Mesenchymal stem cell (in vitro differentiated cells and primary cell): Measurements from ENCODE around the gene PLEKHJ1.
"Not testable (repeated sequence)": the region's sequence is repeated elsewhere in the genome, so short reads cannot be mapped to it uniquely, and the experiment has no call there.

ENCODE experiments used
- DNase-seq: peaks from one replicate; pipeline ENCODE4 v3.0.0-alpha.2; 2013
- H2AFZ ChIP-seq: one replicate; pipeline ENCODE4 v1.6.1; 2013; ENCODE audit warnings: low read depth, mild to moderate bottlenecking, control low read depth, inconsistent platforms, low read length, moderate library complexity
- H2AK5ac ChIP-seq: 2 replicates; pipeline ENCODE4 v1.6.1; 2013; ENCODE audit warnings: low read length, moderate library complexity, mild to moderate bottlenecking, inconsistent platforms; ENCODE audit not compliant: severe bottlenecking
- H2BK120ac ChIP-seq: one replicate; pipeline ENCODE4 v1.6.1; 2013; ENCODE audit warnings: low read depth, mild to moderate bottlenecking, inconsistent platforms, low read length, moderate library complexity
- H2BK12ac ChIP-seq, 2 experiments: one replicate each; pipeline ENCODE4 v1.6.1; 2013; ENCODE audit warnings: inconsistent platforms in 2 of 2, low read length in 2 of 2, mild to moderate bottlenecking in 2 of 2, moderate library complexity in 2 of 2, control low read depth in 1 of 2
- H2BK15ac ChIP-seq: one replicate; pipeline ENCODE4 v1.6.1; 2013; ENCODE audit warnings: mild to moderate bottlenecking, low read depth, inconsistent platforms; ENCODE audit not compliant: poor library complexity, severe bottlenecking
- H2BK5ac ChIP-seq: 2 replicates; pipeline ENCODE4 v1.6.1; 2013; ENCODE audit warnings: low read depth, mild to moderate bottlenecking, low read length, control low read depth, inconsistent platforms; ENCODE audit not compliant: poor library complexity, severe bottlenecking
- H3K14ac ChIP-seq, 2 experiments: one replicate each; pipeline ENCODE4 v1.6.1; 2013; ENCODE audit warnings: inconsistent platforms in 2 of 2, low read length in 2 of 2, control low read depth in 1 of 2, mild to moderate bottlenecking in 1 of 2, moderate library complexity in 1 of 2
- H3K18ac ChIP-seq, 2 experiments: one replicate each; pipeline ENCODE4 v1.6.1; 2013; ENCODE audit warnings: inconsistent platforms in 2 of 2, low read length in 2 of 2, control low read depth in 1 of 2, low read depth in 1 of 2, mild to moderate bottlenecking in 1 of 2
- H3K23ac ChIP-seq, 2 experiments: one replicate each; pipeline ENCODE4 v1.6.1; 2013; ENCODE audit warnings: inconsistent platforms in 2 of 2, low read length in 2 of 2, mild to moderate bottlenecking in 2 of 2, moderate library complexity in 2 of 2, control low read depth in 1 of 2
- H3K27ac ChIP-seq: 2 replicates; pipeline ENCODE4 v1.5.1; 2013; ENCODE audit warnings: mild to moderate bottlenecking, moderate library complexity, low read length, control low read depth, inconsistent platforms; ENCODE audit not compliant: poor library complexity, severe bottlenecking
- H3K27me3 ChIP-seq, 2 experiments: 2 replicates each; pipeline versions ENCODE4 v1.6.1 to v1.7.0; 2013; ENCODE audit warnings: low read length in 2 of 2, mild to moderate bottlenecking in 2 of 2, moderate library complexity in 2 of 2, control low read depth in 1 of 2, inconsistent platforms in 1 of 2; ENCODE audit not compliant: control insufficient read depth in 1 of 2, insufficient read depth in 1 of 2
- H3K36me3 ChIP-seq, 2 experiments: 2 replicates each; pipeline versions ENCODE4 v1.6.1 to v1.7.0; 2013; ENCODE audit warnings: low read length in 2 of 2, control low read depth in 1 of 2, inconsistent platforms in 1 of 2, low read depth in 1 of 2, mild to moderate bottlenecking in 1 of 2; ENCODE audit not compliant: insufficient read depth in 2 of 2, control insufficient read depth in 1 of 2
- H3K4ac ChIP-seq, 2 experiments: one replicate each; pipeline ENCODE4 v1.6.1; 2013; ENCODE audit warnings: inconsistent platforms in 2 of 2, low read length in 2 of 2, mild to moderate bottlenecking in 2 of 2, moderate library complexity in 2 of 2, control low read depth in 1 of 2, low read depth in 1 of 2
- H3K4me1 ChIP-seq: 2 replicates; pipeline ENCODE4 v1.6.1; 2013; ENCODE audit warnings: low read depth, low read length, control low read depth; ENCODE audit not compliant: control insufficient read depth, insufficient read depth
- H3K4me2 ChIP-seq: 2 replicates; pipeline ENCODE4 v1.6.1; 2013; ENCODE audit warnings: low read length, mild to moderate bottlenecking, inconsistent platforms; ENCODE audit not compliant: poor library complexity, severe bottlenecking
- H3K4me3 ChIP-seq, 2 experiments: 2 replicates each; pipeline versions ENCODE4 v1.5.1 to v1.7.0; 2013; ENCODE audit warnings: low read length in 2 of 2, mild to moderate bottlenecking in 2 of 2, control low read depth in 1 of 2, low read depth in 1 of 2; ENCODE audit not compliant: insufficient read depth in 1 of 2
- H3K79me1 ChIP-seq: replicated peaks from 2 replicates; pipeline ENCODE4 v1.6.1; 2013; ENCODE audit warnings: mild to moderate bottlenecking, control low read depth, low read length, inconsistent platforms; ENCODE audit not compliant: poor library complexity, severe bottlenecking
- H3K9ac ChIP-seq: 2 replicates; pipeline ENCODE4 v1.7.0; 2013; ENCODE audit warnings: mild to moderate bottlenecking, low read length, moderate library complexity
- H3K9me3 ChIP-seq: 2 replicates; pipeline ENCODE4 v1.7.0; 2013; ENCODE audit warnings: mild to moderate bottlenecking, low read length; ENCODE audit not compliant: control insufficient read depth
- H4K8ac ChIP-seq: one replicate; pipeline ENCODE4 v1.6.1; 2013; ENCODE audit warnings: inconsistent platforms, mild to moderate bottlenecking, low read length, moderate library complexity
- H4K91ac ChIP-seq: one replicate; pipeline ENCODE4 v1.6.1; 2013; ENCODE audit warnings: mild to moderate bottlenecking, low read length, inconsistent platforms
- WGBS: methylation state at CpG from one replicate; pipeline ENCODE4 v1.1.7; 2013; ENCODE audit warnings: mixed read lengths; 5-methylcytosine and 5-hydroxymethylcytosine counted together

Gene PLEKHJ1

GRCh38 chr19:2207008-2207407 lies 29.1 kb downstream of the PLEKHJ1 start:
- peak overlapping the region; percentile 83 for H2AK5ac ChIP-seq
- H3K4ac ChIP-seq = no peak overlapping the region
- no peak for DNase-seq
- no peak overlapping the region for H3K4me3 ChIP-seq
- peaks cover 74% of the 10 kb centered on the region in 2 experiments for H3K36me3 ChIP-seq
- H3K18ac ChIP-seq = no peak overlapping the region
- peaks cover 49% of the 10 kb centered on the region for H3K4me1 ChIP-seq
- no peak overlapping the region for H2BK120ac ChIP-seq
- no peak overlapping the region for H2BK12ac ChIP-seq
- H2BK15ac ChIP-seq = no peak overlapping the region
- H3K9me3 ChIP-seq = no peaks in the 10 kb centered on the region
- H2BK5ac ChIP-seq = no peak overlapping the region
- H3K4me2 ChIP-seq = no peak overlapping the region
- H3K27ac ChIP-seq = no peak overlapping the region
- no peak overlapping the region for H2AFZ ChIP-seq
- H4K91ac ChIP-seq = no peak overlapping the region
- 97% methylated on average over 10 of the region's 15 CpGs for WGBS
- H4K8ac ChIP-seq = no peak overlapping the region
- no peaks in the 10 kb centered on the region for H3K27me3 ChIP-seq
- H3K14ac ChIP-seq = no peak overlapping the region
- H3K9ac ChIP-seq = no peak overlapping the region
- H3K79me1 ChIP-seq = peaks cover 60% of the 10 kb centered on the region
- H3K23ac ChIP-seq = no peak overlapping the region

- Histone ChIP-seq H3K79me1 (peaks cover 37% of the 10 kb centered on the region), H3K9me3 (no peaks in the 10 kb centered on the region), H3K4ac (no peak overlapping the region), H3K27ac (no peak overlapping the region), H2BK120ac (no peak overlapping the region), H4K8ac (no peak overlapping the region), H2BK12ac (no peak overlapping the region), H3K36me3 (peaks cover 77 to 79% of the 10 kb centered on the region in 2 experiments), H3K23ac (no peak overlapping the region), H2BK5ac (no peak overlapping the region), H2AFZ (no peak overlapping the region), H3K14ac (no peak overlapping the region), H2BK15ac (no peak overlapping the region), H3K27me3 (no peaks in the 10 kb centered on the region), H2AK5ac (no peak overlapping the region), H3K9ac (no peak overlapping the region), H4K91ac (no peak overlapping the region), H3K18ac (no peak overlapping the region), H3K4me3 (no peak overlapping the region), H3K4me1 (peaks cover 53% of the 10 kb centered on the region), H3K4me2 (no peak overlapping the region)
- WGBS = 96% methylated on average over 15 of the region's 15 CpGs
- DNase-seq = no peak
Measured at GRCh38 chr19:2202366-2202765, 33.8 kb downstream of the PLEKHJ1 start.

GRCh38 chr19:2201473-2202148 lies 34.5 kb downstream of the PLEKHJ1 start:
- H3K27me3 ChIP-seq = no peaks in the 10 kb centered on the region
- H4K91ac ChIP-seq = no peak overlapping the region
- H2BK12ac ChIP-seq = no peak overlapping the region
- WGBS = 97% methylated on average over 21 of the region's 21 CpGs
- no peak for DNase-seq
- H3K4me1 ChIP-seq = peaks cover 47% of the 10 kb centered on the region
- H3K23ac ChIP-seq = no peak overlapping the region
- H3K27ac ChIP-seq = no peak overlapping the region
- no peak overlapping the region for H4K8ac ChIP-seq
- H2BK120ac ChIP-seq = no peak overlapping the region
- H2AFZ ChIP-seq = no peak overlapping the region
- H3K9me3 ChIP-seq = no peaks in the 10 kb centered on the region
- H3K4me3 ChIP-seq = no peak overlapping the region
- H2BK5ac ChIP-seq = no peak overlapping the region
- no peak overlapping the region for H3K4me2 ChIP-seq
- peaks cover 35% of the 10 kb centered on the region for H3K79me1 ChIP-seq
- no peak overlapping the region for H3K14ac ChIP-seq
- H2BK15ac ChIP-seq = no peak overlapping the region
- H3K4ac ChIP-seq = no peak overlapping the region
- H3K9ac ChIP-seq = no peak overlapping the region
- no peak overlapping the region for H3K18ac ChIP-seq
- H3K36me3 ChIP-seq = peaks cover 77 to 79% of the 10 kb centered on the region in 2 experiments
- no peak overlapping the region for H2AK5ac ChIP-seq

GRCh38 chr19:2200624-2201294 lies 35.4 kb downstream of the PLEKHJ1 start:
- not testable (repeated sequence) for H2AFZ ChIP-seq, H3K4ac ChIP-seq, H3K27ac ChIP-seq, H4K91ac ChIP-seq, H3K4me2 ChIP-seq, H3K9ac ChIP-seq, H2BK12ac ChIP-seq, H3K27me3 ChIP-seq, H4K8ac ChIP-seq, H3K18ac ChIP-seq, H2BK15ac ChIP-seq, H2BK120ac ChIP-seq, H2BK5ac ChIP-seq, H3K4me3 ChIP-seq, DNase-seq, H3K23ac ChIP-seq, H3K9me3 ChIP-seq, H2AK5ac ChIP-seq
- H3K79me1 ChIP-seq = peaks cover 35% of the 10 kb centered on the region
- WGBS = 97% methylated on average over 50 of the region's 50 CpGs
- peaks cover 83 to 86% of the 10 kb centered on the region in 2 experiments for H3K36me3 ChIP-seq
- H3K4me1 ChIP-seq = peaks cover 40% of the 10 kb centered on the region
- peak overlapping the region in 1 of 2 experiments; percentile 23 for H3K14ac ChIP-seq
